Measurements from ENCODE around the gene HOXB3. TPM values are rescaled to one million over a fixed set of nuclear protein-coding genes. Genes with fewer than 3 reads are reported as not detected.
A peak's percentile ranks its signal among the peaks of the same experiment; 100 is the strongest.

Gene HOXB3
- total RNA-seq, 1 experiment from 2014 or later: not detected

- peaks cover 100% of the 10 kb centered on the region for H3K27me3 Mint-ChIP-seq (ENCODE audit: low read depth)
Measured at GRCh38 chr17:48530208-48530886, 59.7 kb downstream of the HOXB3 start.

More at GRCh38 chr17:48530208-48530886, 59.7 kb downstream of the HOXB3 start:
- Mint-ChIP-seq H3K27ac (no peak overlapping the region), H3K4me1 (peaks cover 28 to 50% of the 10 kb centered on the region in 2 experiments), H3K36me3 (ENCODE audit: insufficient read depth in 1 of 3, low read depth in 3 of 3) (no peaks in the 10 kb centered on the region), H3K4me3 (peak overlapping the region in 1 of 2 experiments; percentile 69; a peak in 1 of 5 replicates), H3K9me3 (peaks cover 4 to 10% of the 10 kb centered on the region in 2 experiments; a peak in 3 of 5 replicates)
- Histone ChIP-seq H3K56ac (ENCODE audit: insufficient read length, low read depth, low read length) (no peak overlapping the region), H2AFZ (ENCODE audit: low read length) (no peak overlapping the region), H3K18ac (ENCODE audit: insufficient read length, low read depth, low read length) (no peak overlapping the region), H3K4me1 (ENCODE audit: insufficient read depth, low read length) (peaks cover 8% of the 10 kb centered on the region; the same call in 1 of the 2 replicates), H3T11ph (ENCODE audit: low read length) (no peak overlapping the region), H3K14ac (ENCODE audit: insufficient read depth, low read length) (no peak overlapping the region; the same call in 1 of the 2 replicates), H3K27ac (ENCODE audit: insufficient read length, low read depth, low read length) (no peak overlapping the region), H3K79me2 (ENCODE audit: insufficient read depth, low read length) (no peaks in the 10 kb centered on the region), H4K20me1 (ENCODE audit: control insufficient read depth, insufficient read depth, insufficient read length) (no peaks in the 10 kb centered on the region), H3K4ac (ENCODE audit: low read depth, low read length) (no peak overlapping the region), H3K4me2 (ENCODE audit: insufficient read depth, insufficient read length, low read length) (peak overlapping the region; percentile 23), H3K9me3 (ENCODE audit: control insufficient read depth, low read depth, low read length) (no peaks in the 10 kb centered on the region), H2BK15ac (ENCODE audit: low read depth, low read length) (no peak overlapping the region), H2BK12ac (ENCODE audit: insufficient read length, low read depth, low read length) (no peak overlapping the region), H3K9ac (ENCODE audit: extremely low read depth, insufficient read length, low read length) (no peak overlapping the region), H4K5ac (ENCODE audit: insufficient read length, low read depth, low read length) (no peak overlapping the region), H2AK5ac (ENCODE audit: insufficient read length, low read length) (no peak overlapping the region), H4K8ac (replicated peaks; ENCODE audit: insufficient read length, low read depth, low read length) (no peak overlapping the region), H2BK120ac (ENCODE audit: low read depth, low read length, poor library complexity, severe bottlenecking) (no peak overlapping the region), H3K23me2 (ENCODE audit: insufficient read length, low read depth, low read length, poor library complexity, severe bottlenecking) (no peaks in the 10 kb centered on the region), H3K23ac (ENCODE audit: insufficient read length, low read depth, low read length) (no peak overlapping the region), H4K91ac (ENCODE audit: insufficient read length, low read depth, low read length) (no peak overlapping the region), H2BK5ac (ENCODE audit: insufficient read length, low read length) (no peak overlapping the region), H2BK20ac (ENCODE audit: low read depth, low read length, poor library complexity, severe bottlenecking) (no peak overlapping the region), H3K27me3 (ENCODE audit: insufficient read depth, low read length) (peaks cover 63% of the 10 kb centered on the region; the same call in 1 of the 2 replicates), H3K79me1 (ENCODE audit: insufficient read depth, low read depth, low read length, poor library complexity, severe bottlenecking) (no peaks in the 10 kb centered on the region)
- no CpG with 5 or more reads among the region's 37 CpGs for WGBS (ENCODE audit: extremely low coverage, insufficient read length, low lambda C conversion rate)
- TF ChIP-seq, protein P1, sequence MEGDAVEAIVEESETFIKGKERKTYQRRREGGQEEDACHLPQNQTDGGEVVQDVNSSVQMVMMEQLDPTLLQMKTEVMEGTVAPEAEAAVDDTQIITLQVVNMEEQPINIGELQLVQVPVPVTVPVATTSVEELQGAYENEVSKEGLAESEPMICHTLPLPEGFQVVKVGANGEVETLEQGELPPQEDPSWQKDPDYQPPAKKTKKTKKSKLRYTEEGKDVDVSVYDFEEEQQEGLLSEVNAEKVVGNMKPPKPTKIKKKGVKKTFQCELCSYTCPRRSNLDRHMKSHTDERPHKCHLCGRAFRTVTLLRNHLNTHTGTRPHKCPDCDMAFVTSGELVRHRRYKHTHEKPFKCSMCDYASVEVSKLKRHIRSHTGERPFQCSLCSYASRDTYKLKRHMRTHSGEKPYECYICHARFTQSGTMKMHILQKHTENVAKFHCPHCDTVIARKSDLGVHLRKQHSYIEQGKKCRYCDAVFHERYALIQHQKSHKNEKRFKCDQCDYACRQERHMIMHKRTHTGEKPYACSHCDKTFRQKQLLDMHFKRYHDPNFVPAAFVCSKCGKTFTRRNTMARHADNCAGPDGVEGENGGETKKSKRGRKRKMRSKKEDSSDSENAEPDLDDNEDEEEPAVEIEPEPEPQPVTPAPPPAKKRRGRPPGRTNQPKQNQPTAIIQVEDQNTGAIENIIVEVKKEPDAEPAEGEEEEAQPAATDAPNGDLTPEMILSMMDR (conservative IDR thresholded peaks at IDR 0.05): no peak
- peak; percentile 55 for DNase-seq
